GM20431 (cell line): ENCODE measurements around the gene F9.

Experiments used
- in situ Hi-C: fragments of 300-500 bp; cut with MseI, MboI; formaldehyde crosslinking; loops from one replicate; pipeline ENCODE4 v1.15.0; 2020; ENCODE audit warnings: low sequenced_read_pairs; ENCODE audit not compliant: unreplicated experiment

Gene F9

GRCh38 chrX:139585613-139586012 lies 55.1 kb downstream of the F9 start:
- in situ Hi-C loops: no loop called here

DNA sequence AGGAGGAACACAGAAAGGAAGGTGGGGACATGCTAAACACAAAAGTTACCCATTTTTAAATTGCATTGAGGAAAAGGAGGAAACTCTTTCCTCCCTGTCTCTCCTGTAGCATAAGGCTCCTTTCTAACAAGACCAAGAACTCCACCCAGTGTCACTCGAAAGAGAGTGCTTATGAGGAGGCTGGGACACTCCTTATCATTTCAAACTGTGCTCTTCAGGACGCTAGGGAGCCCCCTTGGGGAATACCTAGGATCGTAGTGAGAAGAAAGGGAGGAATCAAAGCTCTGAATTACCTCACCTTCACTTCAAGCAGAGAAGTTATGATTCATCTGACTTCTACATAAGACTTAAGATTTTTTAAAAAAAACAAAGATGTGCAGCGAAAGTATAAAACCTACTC lies 65.5 kb downstream of the F9 start:
- in situ Hi-C loops: no loop called here

DNA sequence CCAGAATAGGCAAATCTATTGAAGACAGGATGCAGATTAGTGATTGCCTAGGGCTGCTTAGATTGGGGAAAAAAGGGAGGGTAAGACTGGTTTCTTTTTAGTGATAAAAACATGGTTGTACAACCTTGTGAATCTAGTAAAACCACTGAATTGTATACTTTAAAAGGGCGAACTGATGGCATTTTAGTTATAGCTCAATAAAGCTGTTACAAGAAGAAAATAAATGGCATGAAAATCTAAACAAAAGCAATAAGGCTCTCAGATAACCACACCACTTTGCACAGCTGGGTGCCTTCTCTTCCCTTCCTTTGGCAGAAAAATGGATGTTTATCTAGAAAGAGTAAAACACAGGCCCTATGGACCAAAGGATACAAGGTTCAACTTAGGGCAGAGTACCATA lies 69.6 kb downstream of the F9 start:
- in situ Hi-C loops: no loop called here
